AG04449 (cell line): Measurements from ENCODE around the gene AP3M1.

ENCODE experiments used
- CTCF ChIA-PET: fragments of 350-600 bp; formaldehyde crosslinking; extraction: SDS; loops from one replicate; lab custom pipeline; 2021; ENCODE audit warnings: antibody characterized with exemption; lab: Yijun Ruan, JAX
- POLR2A ChIA-PET: fragments of 400-600, 350-600 bp; formaldehyde crosslinking; extraction: SDS; loops from one replicate; lab custom pipeline; 2020; ENCODE audit warnings: antibody characterized with exemption, inconsistent platforms; lab: Yijun Ruan, JAX
- DNase-seq: peaks from one replicate; pipeline ENCODE4 v3.0.0-alpha.2; 2010; ENCODE audit warnings: low read depth, low spot score
- H3K4me3 ChIP-seq: 2 replicates; pipeline ENCODE4 v1.5.1; 2011; ENCODE audit warnings: low read depth, mild to moderate bottlenecking, control low read depth, low read length
- CTCF ChIP-seq: IDR thresholded peaks from one replicate; pipeline ENCODE4 v1.5.1; 2011; ENCODE audit warnings: mild to moderate bottlenecking, moderate library complexity, low read length, control low read depth, inconsistent platforms; ENCODE audit not compliant: insufficient read depth; ENCODE audit errors: missing control alignments

Gene AP3M1

GRCh38 chr10:74177140-74177677 lies 26.6 kb upstream of the AP3M1 start:
- TF ChIP-seq CTCF: no peak
- DNase-seq: no peak
- CTCF ChIA-PET: interaction anchor here (0.6 to 2.1 kb wide), 5 partner anchors 11 to 37 kb away, joined by 3 to 8 read pairs (median 5); partner anchors contain the start of genes ADK and AP3M1
- POLR2A ChIA-PET: interaction anchor here (1.5 kb wide), 1 partner anchor 13 kb away, joined by 4 read pairs; no protein-coding TSS in a partner anchor
- peak overlapping the region; percentile 89 for H3K4me3 ChIP-seq

GRCh38 chr10:74176380-74177139 lies 25.9 kb upstream of the AP3M1 start:
- ChIA-PET POLR2A (interaction anchor here (1.0 to 1.5 kb wide), 5 partner anchors 11 to 447 kb away, joined by 3 to 8 read pairs (median 5); partner anchors contain the start of genes ADK and AP3M1), CTCF (interaction anchor here (1.0 to 1.3 kb wide), 3 partner anchors 11 to 58 kb away, joined by 3 to 10 read pairs (median 4); no protein-coding TSS in a partner anchor)
- no peak for TF ChIP-seq CTCF
- DNase-seq: peak; percentile 49
- peak overlapping the region; percentile 89 for H3K4me3 ChIP-seq

GRCh38 chr10:74175510-74176379 lies 25.1 kb upstream of the AP3M1 start:
- ChIA-PET CTCF (interaction anchor here (1.2 to 1.8 kb wide), 4 partner anchors 9 to 235 kb away, joined by 3 to 10 read pairs (median 4); no protein-coding TSS in a partner anchor), POLR2A (interaction anchor here (1.0 to 1.5 kb wide), 5 partner anchors 10 to 446 kb away, joined by 3 to 8 read pairs (median 5); partner anchors contain the start of genes ADK and AP3M1)
- H3K4me3 ChIP-seq: peak overlapping the region; percentile 89
- TF ChIP-seq CTCF: no peak
- DNase-seq: no peak

- TF ChIP-seq CTCF: no peak
- H3K4me3 ChIP-seq: no peak overlapping the region
- POLR2A ChIA-PET: interaction anchor here (1.2 kb wide), 1 partner anchor 23 kb away, joined by 4 read pairs; the partner anchor contains the start of genes ADK and AP3M1
- DNase-seq: no peak
- CTCF ChIA-PET: interaction anchor here (1.2 to 1.8 kb wide), 3 partner anchors 8 to 234 kb away, joined by 3 to 5 read pairs (median 5); no protein-coding TSS in a partner anchor
Observed at GRCh38 chr10:74174521-74174920, 23.9 kb upstream of the AP3M1 start.

GRCh38 chr10:74171625-74172024 lies 21.0 kb upstream of the AP3M1 start:
- ChIA-PET POLR2A (no interaction called here), CTCF (interaction anchor here (1.4 kb wide), 1 partner anchor 16 kb away, joined by 3 read pairs; no protein-coding TSS in a partner anchor)
- DNase-seq: no peak
- no peak overlapping the region for H3K4me3 ChIP-seq
- TF ChIP-seq CTCF: no peak
